ENCODE results near the gene DLGAP4.

DNA sequence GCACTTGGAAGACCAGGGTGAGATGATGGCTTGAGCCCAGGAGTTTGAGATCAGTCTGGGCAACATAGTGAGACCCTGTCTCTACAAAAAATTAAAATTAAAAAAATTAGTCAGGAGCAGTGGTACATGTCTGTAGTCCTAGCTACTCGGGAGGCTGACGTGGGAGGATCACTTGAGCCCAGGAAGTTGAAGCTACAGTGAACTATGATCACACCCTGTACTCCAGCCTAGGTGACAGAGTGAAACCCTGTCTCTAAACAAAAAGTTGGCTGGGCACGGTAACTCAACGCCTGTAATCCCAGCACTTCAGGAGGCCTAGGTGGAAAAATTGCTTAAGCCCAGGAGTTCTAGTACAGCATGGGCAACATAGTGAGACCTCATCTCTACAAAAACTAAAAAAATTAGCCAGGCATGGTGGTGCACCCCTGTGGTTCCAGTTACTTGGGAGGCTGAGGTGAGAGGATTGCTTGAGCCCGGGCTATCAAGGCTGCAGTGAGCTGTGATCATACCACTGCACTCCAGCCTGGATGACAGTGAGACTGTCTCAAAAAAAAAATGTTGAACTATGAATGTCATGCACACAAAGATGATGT lies 174.4 kb downstream of the DLGAP4 start:
- TF ChIP-seq, protein P1, sequence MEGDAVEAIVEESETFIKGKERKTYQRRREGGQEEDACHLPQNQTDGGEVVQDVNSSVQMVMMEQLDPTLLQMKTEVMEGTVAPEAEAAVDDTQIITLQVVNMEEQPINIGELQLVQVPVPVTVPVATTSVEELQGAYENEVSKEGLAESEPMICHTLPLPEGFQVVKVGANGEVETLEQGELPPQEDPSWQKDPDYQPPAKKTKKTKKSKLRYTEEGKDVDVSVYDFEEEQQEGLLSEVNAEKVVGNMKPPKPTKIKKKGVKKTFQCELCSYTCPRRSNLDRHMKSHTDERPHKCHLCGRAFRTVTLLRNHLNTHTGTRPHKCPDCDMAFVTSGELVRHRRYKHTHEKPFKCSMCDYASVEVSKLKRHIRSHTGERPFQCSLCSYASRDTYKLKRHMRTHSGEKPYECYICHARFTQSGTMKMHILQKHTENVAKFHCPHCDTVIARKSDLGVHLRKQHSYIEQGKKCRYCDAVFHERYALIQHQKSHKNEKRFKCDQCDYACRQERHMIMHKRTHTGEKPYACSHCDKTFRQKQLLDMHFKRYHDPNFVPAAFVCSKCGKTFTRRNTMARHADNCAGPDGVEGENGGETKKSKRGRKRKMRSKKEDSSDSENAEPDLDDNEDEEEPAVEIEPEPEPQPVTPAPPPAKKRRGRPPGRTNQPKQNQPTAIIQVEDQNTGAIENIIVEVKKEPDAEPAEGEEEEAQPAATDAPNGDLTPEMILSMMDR (IDR thresholded peaks at IDR 0.05) = no peak
- no peak for TF ChIP-seq POLR2A (IDR thresholded peaks at IDR 0.05)

Data from ovary (tissue), 3 donors.